ENCODE results near the gene PSMD13. TPM values are rescaled to one million over a fixed set of nuclear protein-coding genes. Genes with fewer than 3 reads are reported as not detected.

Gene PSMD13
- total and polyA plus RNA-seq, 2 of the 4 experiments (the other 2 are of a cell fraction): 177 to 217 TPM

DNA sequence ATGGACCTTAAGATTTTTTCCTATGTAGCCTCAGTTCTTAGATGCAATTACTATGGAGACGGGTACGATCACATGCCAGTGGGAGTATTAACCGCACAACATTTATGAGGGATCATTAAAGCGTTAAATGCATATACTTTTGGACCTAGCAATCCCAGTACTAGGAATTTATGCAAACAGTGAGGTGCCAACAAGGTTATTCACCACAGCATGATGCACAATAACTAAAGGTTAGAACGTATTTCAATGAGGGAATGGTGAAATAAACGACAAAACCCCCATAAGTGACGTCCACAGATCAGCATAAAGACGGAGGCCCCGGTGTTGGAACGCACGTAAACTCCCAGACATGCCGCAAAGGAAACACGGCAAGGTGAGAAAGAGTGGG, 1.2 kb upstream of the PSMD13 start:
- POLR2A ChIA-PET (ENCODE audit: unreplicated experiment): no interaction called here

More for the DNA sequence above, 1.2 kb upstream of the PSMD13 start:
- H3K79me1 ChIP-seq (ENCODE audit: low read depth in 1 of 2, low read length in 2 of 2): peaks cover 8 to 47% of the 10 kb centered on the region in 2 experiments; a peak in 3 of 4 replicates
- CTCF ChIA-PET: interaction anchor here (0.5 kb wide), 1 partner anchor 11 kb away, joined by 4 read pairs; no protein-coding TSS in a partner anchor
- no peaks in the 10 kb centered on the region for H3K9me1 ChIP-seq (ENCODE audit: insufficient read depth, low read length)
- H3K9ac ChIP-seq (ENCODE audit: low read depth, low read length): peak overlapping the region; percentile 86
- TF ChIP-seq CEBPB (IDR thresholded peaks at IDR 0.05; ENCODE audit: low read depth, low read length): no peak
- TF ChIP-seq, protein P1, sequence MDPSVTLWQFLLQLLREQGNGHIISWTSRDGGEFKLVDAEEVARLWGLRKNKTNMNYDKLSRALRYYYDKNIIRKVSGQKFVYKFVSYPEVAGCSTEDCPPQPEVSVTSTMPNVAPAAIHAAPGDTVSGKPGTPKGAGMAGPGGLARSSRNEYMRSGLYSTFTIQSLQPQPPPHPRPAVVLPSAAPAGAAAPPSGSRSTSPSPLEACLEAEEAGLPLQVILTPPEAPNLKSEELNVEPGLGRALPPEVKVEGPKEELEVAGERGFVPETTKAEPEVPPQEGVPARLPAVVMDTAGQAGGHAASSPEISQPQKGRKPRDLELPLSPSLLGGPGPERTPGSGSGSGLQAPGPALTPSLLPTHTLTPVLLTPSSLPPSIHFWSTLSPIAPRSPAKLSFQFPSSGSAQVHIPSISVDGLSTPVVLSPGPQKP (IDR thresholded peaks at IDR 0.05; ENCODE audit: borderline replicate concordance, low read depth, low read length): no peak
- TF ChIP-seq FOS (IDR thresholded peaks at IDR 0.05; ENCODE audit: low read depth, low read length): no peak
- no peak for TF ChIP-seq POLR2A (IDR thresholded peaks at IDR 0.05; ENCODE audit: low read depth, low read length)
- TF ChIP-seq NFE2L2 (IDR thresholded peaks at IDR 0.05; ENCODE audit: low read depth, low read length): no peak
- TF ChIP-seq CHD1 (IDR thresholded peaks at IDR 0.05; ENCODE audit: low read depth, low read length): no peak
- in situ Hi-C loops (cut with MboI; ENCODE audit: low sequenced_read_pairs) (no loop called here), dilution Hi-C loops (cut with HindIII; ENCODE audit: low sequenced_read_pairs, unreplicated experiment) (no loop called here), intact Hi-C loops (cut with micrococcal nuclease) (no loop called here)
- peaks cover 4% of the 10 kb centered on the region for H4K20me1 ChIP-seq (ENCODE audit: insufficient read depth, low read length)
- H3K4ac ChIP-seq (ENCODE audit: low read depth, low read length): peak overlapping the region; percentile 88
- no peak overlapping the region for H2BK20ac ChIP-seq (ENCODE audit: low read depth, low read length)
- peak overlapping the region; percentile 88 for H3K4me3 ChIP-seq (ENCODE audit: insufficient read depth, low read depth, low read length)
- peak overlapping the region; percentile 67; the same call in 1 of the 2 replicates for H2AK5ac ChIP-seq (ENCODE audit: low read depth, low read length)
- peak overlapping the region; percentile 99 for H3K14ac ChIP-seq (replicated peaks; ENCODE audit: low read depth, low read length)
- peak overlapping the region; percentile 72 for H4K5ac ChIP-seq (ENCODE audit: low read depth, low read length)
- H2AK9ac ChIP-seq (replicated peaks; ENCODE audit: low read depth, low read length, poor library complexity): peak overlapping the region; percentile 91
- peak overlapping the region; percentile 68 for H4K91ac ChIP-seq (ENCODE audit: insufficient read depth, low read depth, low read length)
- no peaks in the 10 kb centered on the region for H3K27me3 ChIP-seq (ENCODE audit: control insufficient read depth, insufficient read depth, low read length)
- ATAC-seq (ENCODE audit: low read depth): peak; percentile 4
- WGBS, 2 experiments (ENCODE audit: extremely low coverage in 2 of 2, insufficient read length in 1 of 2): 0% methylated on average over 6 of the region's 13 CpGs; no CpG with 5 or more reads in 1 of the 2 experiments
- peak overlapping the region; percentile 86 for H3K56ac ChIP-seq (ENCODE audit: extremely low read depth, insufficient read depth, low read length)
- 0 out of 2 replicates have a peak overlapping the region, but pooled peaks have one; percentile 49 for H2BK120ac ChIP-seq (ENCODE audit: low read depth, low read length)
- H3K9me3 ChIP-seq (ENCODE audit: control insufficient read depth, insufficient read depth, low read length): no peaks in the 10 kb centered on the region
- DNase-seq: peak; percentile 32
- peak overlapping the region; percentile 98 for H3K4me2 ChIP-seq (ENCODE audit: low read depth, low read length)
- peaks cover 2% of the 10 kb centered on the region for H3K4me1 ChIP-seq (ENCODE audit: control insufficient read depth, insufficient read depth, low read length)
- no TSS peak for BruUV-seq (replicated peaks)
- peak overlapping the region; percentile 98 for H2AFZ ChIP-seq (replicated peaks; ENCODE audit: low read length, poor library complexity)
- peak overlapping the region; percentile 84 for H2BK5ac ChIP-seq (ENCODE audit: low read depth, low read length, poor library complexity, severe bottlenecking)
- H3K23ac ChIP-seq (ENCODE audit: low read depth, low read length): peak overlapping the region; percentile 98
- H4K8ac ChIP-seq (ENCODE audit: low read depth in 2 of 2, low read length in 2 of 2): peak overlapping the region; percentile 14 to 91; a peak in 3 of 4 replicates
- peak overlapping the region; percentile 79 for H3K27ac ChIP-seq (ENCODE audit: insufficient read depth, low read length)
- no peaks in the 10 kb centered on the region for H3K36me3 ChIP-seq (ENCODE audit: control insufficient read depth, insufficient read depth, low read length)
- no peak overlapping the region for H2BK15ac ChIP-seq (ENCODE audit: low read depth, low read length)
- peak overlapping the region; percentile 54 for H3K18ac ChIP-seq (ENCODE audit: low read depth, low read length)
